Measurements from ENCODE around the gene SCGB1C1. TPM values are rescaled to one million over a fixed set of nuclear protein-coding genes. Genes with fewer than 3 reads are reported as not detected.

Gene SCGB1C1
- total and polyA plus RNA-seq, 4 donors = not detected

GRCh38 chr11:196786-197731, 4.2 kb downstream of the SCGB1C1 start:
- Histone ChIP-seq H3K4me3 (no peak overlapping the region), H3K9ac (ENCODE audit: insufficient read depth in 1 of 2, low read length in 2 of 2) (no peak overlapping the region), H3K4me1 (ENCODE audit: control insufficient read depth in 5 of 5, insufficient read depth in 5 of 5, low read length in 5 of 5) (no peaks in the 10 kb centered on the region), H3K27me3 (ENCODE audit: control insufficient read depth in 3 of 3, insufficient read depth in 3 of 3, low read length in 2 of 3) (no peaks in the 10 kb centered on the region), H3K9me3 (ENCODE audit: control insufficient read depth in 4 of 4, insufficient read depth in 3 of 4, low read length in 3 of 4) (no peaks in the 10 kb centered on the region), H3K36me3 (ENCODE audit: control insufficient read depth in 4 of 4, insufficient read depth in 4 of 4, low read length in 4 of 4) (peaks cover 0 to 6% (median 2%) of the 10 kb centered on the region in 4 donors), H3K27ac (ENCODE audit: low read depth in 1 of 2, low read length in 1 of 2) (no peak overlapping the region)
- no peak for DNase-seq
- TF ChIP-seq CTCF (IDR thresholded peaks at IDR 0.05; ENCODE audit: control extremely low read depth, extremely low read depth) = no peak
- ATAC-seq (ENCODE audit: insufficient read depth, low FRiP score) = no peak
- WGBS, 2 donors = 87 to 88% methylated on average over 23 of the region's 23 CpGs

- no peak for TF ChIP-seq CTCF (IDR thresholded peaks at IDR 0.05; ENCODE audit: control extremely low read depth, extremely low read depth)
- Histone ChIP-seq H3K9ac (ENCODE audit: insufficient read depth in 1 of 2, low read length in 2 of 2) (no peak overlapping the region), H3K27ac (ENCODE audit: low read depth in 1 of 2, low read length in 1 of 2) (no peak overlapping the region), H3K36me3 (ENCODE audit: control insufficient read depth in 4 of 4, insufficient read depth in 4 of 4, low read length in 4 of 4) (peaks cover 0 to 6% (median 2%) of the 10 kb centered on the region in 4 donors), H3K4me3 (no peak overlapping the region), H3K27me3 (ENCODE audit: control insufficient read depth in 3 of 3, insufficient read depth in 3 of 3, low read length in 2 of 3) (no peaks in the 10 kb centered on the region), H3K4me1 (ENCODE audit: control insufficient read depth in 5 of 5, insufficient read depth in 5 of 5, low read length in 5 of 5) (no peaks in the 10 kb centered on the region), H3K9me3 (ENCODE audit: control insufficient read depth in 4 of 4, insufficient read depth in 3 of 4, low read length in 3 of 4) (no peaks in the 10 kb centered on the region)
- ATAC-seq (ENCODE audit: insufficient read depth, low FRiP score) (no peak), DNase-seq (no peak)
- WGBS, 2 donors = 87 to 90% methylated on average over 9 of the region's 9 CpGs
These were observed 4.9 kb downstream of the SCGB1C1 start for GRCh38 chr11:197741-198235.

GRCh38 chr11:198236-198806, 5.4 kb downstream of the SCGB1C1 start:
- H3K9ac ChIP-seq (ENCODE audit: insufficient read depth in 1 of 2, low read length in 2 of 2) = no peak overlapping the region
- H3K9me3 ChIP-seq (ENCODE audit: control insufficient read depth in 4 of 4, insufficient read depth in 3 of 4, low read length in 3 of 4) = no peaks in the 10 kb centered on the region
- peaks cover 0 to 1% (median 0%) of the 10 kb centered on the region in 5 donors for H3K4me1 ChIP-seq (ENCODE audit: control insufficient read depth in 5 of 5, insufficient read depth in 5 of 5, low read length in 5 of 5)
- 92 to 94% methylated on average over 15 to 21 of the region's 21 CpGs for WGBS, 2 donors
- H3K4me3 ChIP-seq = no peak overlapping the region
- peaks cover 0 to 7% (median 3%) of the 10 kb centered on the region in 4 donors for H3K36me3 ChIP-seq (ENCODE audit: control insufficient read depth in 4 of 4, insufficient read depth in 4 of 4, low read length in 4 of 4)
- H3K27me3 ChIP-seq (ENCODE audit: control insufficient read depth in 3 of 3, insufficient read depth in 3 of 3, low read length in 2 of 3) = no peaks in the 10 kb centered on the region
- TF ChIP-seq CTCF (IDR thresholded peaks at IDR 0.05; ENCODE audit: control extremely low read depth, extremely low read depth) = no peak
- DNase-seq (no peak), ATAC-seq (ENCODE audit: insufficient read depth, low FRiP score) (no peak)
- no peak overlapping the region for H3K27ac ChIP-seq (ENCODE audit: low read depth in 1 of 2, low read length in 1 of 2)
